AG20443 (cell line): Measurements from ENCODE around the gene DNAJC15.

Experiments
- DNase-seq: peaks from one replicate; pipeline ENCODE4 v3.0.0; 2012; ENCODE audit warnings: low spot score, mixed read lengths

Gene DNAJC15

GRCh38 chr13:43083750-43084149, 60.4 kb downstream of the DNAJC15 start:
- DNase-seq = no peak

GRCh38 chr13:43085545-43085944, 62.2 kb downstream of the DNAJC15 start:
- DNase-seq = peak; percentile 13

GRCh38 chr13:43086181-43086580, 62.8 kb downstream of the DNAJC15 start:
- DNase-seq = no peak

- DNase-seq = peak; percentile 30
Measured at GRCh38 chr13:43088093-43088511, 64.7 kb downstream of the DNAJC15 start.

GRCh38 chr13:43089912-43090498, 66.6 kb downstream of the DNAJC15 start:
- no peak for DNase-seq

GRCh38 chr13:43094901-43095300, 71.5 kb downstream of the DNAJC15 start:
- no peak for DNase-seq

GRCh38 chr13:43095771-43096719, 72.7 kb downstream of the DNAJC15 start:
- DNase-seq = no peak

- no peak for DNase-seq
Measured at GRCh38 chr13:43100667-43101066, 77.3 kb downstream of the DNAJC15 start.

- DNase-seq = no peak
Measured at GRCh38 chr13:43102304-43102703, 78.9 kb downstream of the DNAJC15 start.

- no peak for DNase-seq
Measured at GRCh38 chr13:43107780-43108179, 84.4 kb downstream of the DNAJC15 start.

- DNase-seq = no peak
Measured at GRCh38 chr13:43110036-43110435, 86.7 kb downstream of the DNAJC15 start.

- DNase-seq = no peak
Measured at GRCh38 chr13:43110658-43111057, 87.3 kb downstream of the DNAJC15 start.

GRCh38 chr13:43111559-43112400, 88.4 kb downstream of the DNAJC15 start:
- no peak for DNase-seq

GRCh38 chr13:43113603-43114002, 90.2 kb downstream of the DNAJC15 start:
- no peak for DNase-seq

- no peak for DNase-seq
Measured at GRCh38 chr13:43114504-43114903, 91.1 kb downstream of the DNAJC15 start.

- DNase-seq = no peak
Measured at GRCh38 chr13:43115141-43115540, 91.8 kb downstream of the DNAJC15 start.

- DNase-seq = no peak
Measured at GRCh38 chr13:43116242-43116641, 92.9 kb downstream of the DNAJC15 start.

GRCh38 chr13:43118521-43118920, 95.1 kb downstream of the DNAJC15 start:
- DNase-seq = no peak

GRCh38 chr13:43119206-43119605, 95.8 kb downstream of the DNAJC15 start:
- no peak for DNase-seq

GRCh38 chr13:43122791-43123190, 99.4 kb downstream of the DNAJC15 start:
- no peak for DNase-seq

- no peak for DNase-seq
Measured at GRCh38 chr13:43123856-43124255, 100.5 kb downstream of the DNAJC15 start.

- no peak for DNase-seq
Measured at GRCh38 chr13:43124490-43124889, 101.1 kb downstream of the DNAJC15 start.
